Measurements from ENCODE around the gene MAPKAP1.

DNA sequence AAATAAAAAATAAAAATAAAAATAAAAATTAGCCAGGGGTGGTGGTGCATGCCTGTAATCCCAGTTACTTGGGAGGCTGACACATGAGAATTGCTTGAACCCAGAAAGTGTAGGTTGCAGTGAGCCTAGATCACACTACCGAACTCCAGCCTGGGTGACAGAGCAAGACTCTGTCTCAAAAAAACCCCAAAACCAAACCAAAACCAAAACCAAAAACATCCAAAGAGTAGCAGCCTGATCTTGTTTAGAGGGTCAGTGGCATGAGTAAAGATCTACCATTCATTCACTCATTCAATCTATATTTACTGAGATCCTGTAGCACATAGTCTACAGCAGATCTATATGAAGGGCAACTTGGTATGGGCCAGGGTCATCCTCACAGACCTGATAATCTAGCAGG, 202.4 kb downstream of the MAPKAP1 start:
- TF ChIP-seq, protein P1, sequence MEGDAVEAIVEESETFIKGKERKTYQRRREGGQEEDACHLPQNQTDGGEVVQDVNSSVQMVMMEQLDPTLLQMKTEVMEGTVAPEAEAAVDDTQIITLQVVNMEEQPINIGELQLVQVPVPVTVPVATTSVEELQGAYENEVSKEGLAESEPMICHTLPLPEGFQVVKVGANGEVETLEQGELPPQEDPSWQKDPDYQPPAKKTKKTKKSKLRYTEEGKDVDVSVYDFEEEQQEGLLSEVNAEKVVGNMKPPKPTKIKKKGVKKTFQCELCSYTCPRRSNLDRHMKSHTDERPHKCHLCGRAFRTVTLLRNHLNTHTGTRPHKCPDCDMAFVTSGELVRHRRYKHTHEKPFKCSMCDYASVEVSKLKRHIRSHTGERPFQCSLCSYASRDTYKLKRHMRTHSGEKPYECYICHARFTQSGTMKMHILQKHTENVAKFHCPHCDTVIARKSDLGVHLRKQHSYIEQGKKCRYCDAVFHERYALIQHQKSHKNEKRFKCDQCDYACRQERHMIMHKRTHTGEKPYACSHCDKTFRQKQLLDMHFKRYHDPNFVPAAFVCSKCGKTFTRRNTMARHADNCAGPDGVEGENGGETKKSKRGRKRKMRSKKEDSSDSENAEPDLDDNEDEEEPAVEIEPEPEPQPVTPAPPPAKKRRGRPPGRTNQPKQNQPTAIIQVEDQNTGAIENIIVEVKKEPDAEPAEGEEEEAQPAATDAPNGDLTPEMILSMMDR (optimal IDR thresholded peaks at IDR 0.05 in 1 of 3, IDR thresholded peaks at IDR 0.05 in 1 of 3, conservative IDR thresholded peaks at IDR 0.05 in 1 of 3; ENCODE audit: extremely low read depth in 1 of 3, insufficient read depth in 2 of 3, low read length in 3 of 3): no peak
- TF ChIP-seq EZH2 (IDR thresholded peaks at IDR 0.05; ENCODE audit: low read length): no peak

Data from keratinocyte (primary cell).